ENCODE results near the gene PGM5. TPM values are rescaled to one million over a fixed set of nuclear protein-coding genes. Genes with fewer than 3 reads are reported as not detected.
"Not testable (repeated sequence)": the region's sequence is repeated elsewhere in the genome, so short reads cannot be mapped to it uniquely, and the experiment has no call there.

Gene PGM5
- 10 to 100 TPM in 1 of 2 donors, 1 to 10 TPM in 1; 6.1 to 56.8 TPM for total RNA-seq
- long read RNA-seq, partial matches to known transcripts: 0 of 1 reads
- long read RNA-seq, other reads (novel, unspliced or antisense): 0 of 1 reads

DNA sequence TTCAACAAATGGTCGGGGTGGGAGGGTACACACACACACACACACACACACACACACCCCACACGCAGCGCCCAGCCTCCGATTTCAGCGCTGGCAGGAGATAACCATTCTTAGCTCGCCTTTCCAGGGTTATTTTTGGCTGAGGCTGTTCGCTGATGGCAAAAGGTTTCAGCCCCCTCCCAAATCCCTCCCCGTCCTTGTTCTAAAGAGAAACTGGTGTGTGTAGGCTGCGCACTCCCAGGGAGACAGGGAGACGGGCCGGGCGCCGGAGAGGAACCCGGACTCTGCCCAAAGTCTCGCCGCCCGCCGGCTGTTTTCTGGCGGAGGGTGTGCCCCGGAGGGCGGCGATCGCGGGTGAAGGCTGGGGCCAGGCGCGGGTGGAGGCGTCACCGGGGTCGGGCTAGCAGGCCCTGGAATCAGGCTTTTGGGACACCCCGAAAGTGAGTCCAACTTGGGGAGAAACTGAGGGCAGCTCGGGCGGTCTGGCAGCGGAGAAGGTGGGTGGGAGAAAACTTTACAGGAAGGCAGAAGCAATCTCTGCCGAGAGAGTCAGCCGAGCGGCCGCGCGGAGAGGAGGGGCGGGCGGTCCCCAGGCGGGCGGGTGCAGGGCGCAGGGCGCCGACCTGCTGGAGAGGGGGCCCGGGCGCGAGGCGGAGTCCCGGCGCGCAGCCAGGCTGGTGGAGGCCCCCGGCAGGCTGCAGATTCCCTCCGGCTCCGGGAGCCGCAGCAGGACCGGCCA is at the start of gene PGM5:
Gene PGM5, plus strand, starts transcription at position 232 of the 739 bp plus-strand sequence. CDS start 517 bp downstream, outside the sequence.
- intact Hi-C loops (cut with DNase I, micrococcal nuclease): not testable (repeated sequence)
- ATAC-seq: peak; percentile 87
- peak; percentile 27 to 46 for DNase-seq

DNA sequence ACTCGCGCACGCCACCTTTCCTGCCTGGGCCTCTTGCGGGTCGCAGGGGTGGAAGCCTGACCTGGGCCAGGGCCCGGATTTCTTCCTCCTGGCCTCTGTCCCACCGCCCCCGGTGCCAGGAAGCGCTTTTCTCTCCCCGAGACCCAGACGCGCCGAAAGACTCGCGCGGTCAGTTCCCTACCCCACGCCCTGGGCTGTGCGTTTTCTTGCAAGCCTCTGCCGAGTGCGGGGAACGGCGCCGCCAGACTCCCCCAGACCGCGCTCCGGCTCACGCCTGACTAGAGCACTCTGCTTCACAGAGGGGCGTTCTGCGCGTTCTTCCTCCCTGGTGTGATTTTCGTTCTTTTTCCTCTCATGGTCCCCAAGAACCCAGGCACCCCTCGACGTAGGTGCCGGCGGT is 49.3 kb upstream of the PGM5 start:
- ATAC-seq: peak; percentile 29
- intact Hi-C loops (cut with DNase I, micrococcal nuclease); DNase-seq: not testable (repeated sequence)

DNA sequence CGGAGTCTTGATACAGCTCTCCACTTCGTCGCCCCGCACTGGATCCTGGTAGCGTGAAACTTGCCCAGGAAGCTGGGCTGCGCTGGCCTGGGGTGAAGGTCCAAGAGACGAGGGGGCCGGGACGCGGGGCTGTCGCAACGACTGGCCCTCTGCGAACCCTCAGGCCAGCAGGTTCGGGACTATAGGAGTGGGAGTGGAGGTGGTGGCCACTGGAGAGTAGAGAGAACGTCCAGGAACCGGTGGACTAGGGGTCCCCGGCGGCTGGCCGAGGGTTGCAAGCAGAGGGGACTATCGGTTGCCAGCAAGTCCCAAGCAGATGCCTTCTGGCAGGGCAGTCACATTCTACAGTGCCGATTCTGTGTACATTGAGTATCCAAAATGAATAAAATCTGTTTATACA is 48.8 kb upstream of the PGM5 start:
- DNase-seq: not testable (repeated sequence)
- peak; percentile 34 for ATAC-seq

DNA sequence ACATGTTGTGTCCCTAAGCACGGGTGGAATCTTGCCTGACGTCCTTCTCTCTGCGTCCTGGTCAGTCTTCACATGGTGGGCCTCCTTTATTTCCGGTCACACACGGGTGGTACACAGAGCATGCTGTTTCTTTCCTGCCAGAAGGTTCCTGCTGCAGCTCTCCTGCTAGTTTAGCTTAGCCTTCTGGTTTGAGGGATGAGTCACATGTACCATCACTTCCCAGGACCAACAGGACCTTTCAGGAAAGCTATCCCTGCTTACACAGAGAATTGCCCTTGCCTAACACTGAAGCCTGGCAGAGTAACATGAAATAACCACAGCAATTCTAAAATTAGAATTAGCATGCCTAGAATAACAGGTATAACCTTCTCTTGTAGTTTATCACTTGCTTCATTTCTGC is 45.2 kb upstream of the PGM5 start:
- DNase-seq; ATAC-seq; intact Hi-C loops (cut with DNase I, micrococcal nuclease): not testable (repeated sequence)

More for the DNA sequence above, 48.8 kb upstream of the PGM5 start:
- intact Hi-C loops (cut with DNase I, micrococcal nuclease): not testable (repeated sequence)

DNA sequence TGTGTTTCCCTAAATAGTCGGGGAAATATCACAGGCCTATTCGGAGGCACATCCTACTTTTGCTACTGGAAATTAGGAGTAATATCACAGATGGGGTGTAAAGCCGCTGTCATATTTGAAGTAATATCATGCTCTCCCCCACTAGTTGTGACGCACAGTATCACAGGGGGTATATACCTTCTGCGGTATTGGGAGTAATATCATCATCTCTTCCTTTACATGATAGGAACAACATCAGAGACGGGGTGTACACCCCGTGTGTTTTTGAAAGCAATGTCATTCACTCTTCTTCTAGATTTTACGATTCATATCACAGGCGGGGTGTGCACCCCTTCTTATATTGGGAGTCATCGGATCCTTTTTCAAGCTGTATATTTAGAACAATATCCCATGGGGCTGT is 38.2 kb upstream of the PGM5 start:
- DNase-seq; ATAC-seq; intact Hi-C loops (cut with DNase I, micrococcal nuclease): not testable (repeated sequence)

DNA sequence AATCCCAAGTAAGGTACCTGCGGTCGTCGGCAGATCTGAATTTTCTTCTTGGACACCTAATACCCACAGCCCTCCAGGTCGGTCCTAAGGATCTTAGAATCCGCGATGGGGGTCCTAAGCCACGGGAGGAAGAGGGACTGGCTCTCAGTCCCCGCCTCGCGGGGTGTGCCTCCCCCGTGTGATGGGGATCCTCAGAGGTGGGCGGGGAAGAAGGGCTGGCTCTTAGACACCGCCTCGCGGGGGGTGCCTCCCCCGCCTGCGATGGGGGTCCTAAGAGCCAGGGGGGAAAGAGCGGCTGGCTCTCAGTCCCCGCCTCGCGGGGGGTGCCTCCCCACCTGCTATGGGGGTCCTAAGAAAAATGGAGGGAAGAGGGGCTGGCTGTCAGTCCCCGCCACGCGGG is 32.7 kb upstream of the PGM5 start:
- ATAC-seq; DNase-seq; intact Hi-C loops (cut with DNase I, micrococcal nuclease): not testable (repeated sequence)

DNA sequence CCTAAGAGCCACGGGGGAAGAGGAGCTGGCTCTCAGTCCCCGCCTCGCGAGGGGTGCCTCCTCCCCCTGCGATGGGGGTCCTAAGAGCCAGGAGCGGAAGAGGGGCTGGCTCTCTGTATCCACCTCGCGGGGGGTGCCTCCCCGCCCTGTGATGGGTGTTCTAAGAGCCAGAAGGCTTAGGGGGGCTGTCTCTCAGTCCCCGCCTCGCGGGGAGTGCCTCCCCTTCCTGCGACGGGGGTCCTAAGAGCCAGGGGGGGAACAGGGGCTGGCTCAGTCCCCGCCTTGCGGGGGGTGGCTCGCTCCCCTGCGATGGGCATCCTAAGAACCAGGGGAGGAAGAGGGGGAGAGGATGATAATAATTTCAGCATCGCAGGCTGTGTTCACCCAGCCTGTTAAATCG is 31.9 kb upstream of the PGM5 start:
- ATAC-seq; DNase-seq; intact Hi-C loops (cut with DNase I, micrococcal nuclease): not testable (repeated sequence)

DNA sequence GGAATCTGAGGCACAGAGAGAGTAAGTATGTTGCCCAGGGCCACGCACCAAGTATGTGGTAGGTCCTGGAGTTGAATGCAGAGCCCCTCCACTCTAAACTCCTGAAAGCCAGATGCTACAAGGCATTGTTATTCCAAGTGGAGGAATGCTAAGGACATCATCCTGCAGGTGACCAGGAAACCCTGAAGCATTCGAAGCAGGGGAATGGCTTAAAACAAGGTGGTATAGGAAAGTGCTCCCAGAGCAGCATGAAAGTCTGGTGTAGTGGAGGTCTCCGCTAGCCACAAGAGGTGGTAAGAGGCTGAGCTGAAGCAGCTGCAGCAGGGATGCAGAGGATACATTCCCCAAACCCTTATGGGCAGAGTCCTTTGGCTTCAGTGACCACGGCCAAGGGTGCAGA is 27.3 kb upstream of the PGM5 start:
- ATAC-seq; intact Hi-C loops (cut with DNase I, micrococcal nuclease); DNase-seq: not testable (repeated sequence)

DNA sequence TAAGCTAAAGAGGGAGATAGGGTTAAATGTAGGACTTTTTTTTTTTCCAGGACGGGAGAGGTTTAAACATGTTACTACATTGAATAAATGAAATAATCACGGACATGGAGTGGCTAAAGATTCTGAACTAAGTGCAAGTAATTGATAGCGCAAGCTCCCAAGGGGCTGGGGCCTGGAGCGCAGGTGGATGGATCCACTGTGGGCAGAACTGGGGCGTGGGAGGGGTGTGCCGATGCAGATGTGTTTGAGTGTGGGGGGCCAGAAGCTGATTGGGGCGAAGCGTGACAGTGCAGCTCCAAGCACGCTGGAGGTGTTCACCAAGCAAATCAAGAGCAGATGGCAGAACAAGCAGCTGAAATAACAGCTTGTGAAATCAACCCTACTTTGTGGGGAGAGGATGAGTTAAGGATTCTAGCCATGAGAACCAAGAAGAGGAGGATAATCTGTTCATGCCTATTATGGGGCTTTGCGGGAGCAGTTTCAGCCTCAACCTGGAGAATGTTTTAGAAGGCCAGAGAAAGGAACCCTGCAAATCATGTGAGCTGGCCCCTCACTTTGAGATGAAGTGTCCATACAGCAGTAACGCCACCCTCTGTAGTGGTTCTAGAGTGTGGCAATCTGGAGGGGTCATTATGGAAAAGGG is 25.8 kb upstream of the PGM5 start:
- DNase-seq; intact Hi-C loops (cut with DNase I, micrococcal nuclease); ATAC-seq: not testable (repeated sequence)

DNA sequence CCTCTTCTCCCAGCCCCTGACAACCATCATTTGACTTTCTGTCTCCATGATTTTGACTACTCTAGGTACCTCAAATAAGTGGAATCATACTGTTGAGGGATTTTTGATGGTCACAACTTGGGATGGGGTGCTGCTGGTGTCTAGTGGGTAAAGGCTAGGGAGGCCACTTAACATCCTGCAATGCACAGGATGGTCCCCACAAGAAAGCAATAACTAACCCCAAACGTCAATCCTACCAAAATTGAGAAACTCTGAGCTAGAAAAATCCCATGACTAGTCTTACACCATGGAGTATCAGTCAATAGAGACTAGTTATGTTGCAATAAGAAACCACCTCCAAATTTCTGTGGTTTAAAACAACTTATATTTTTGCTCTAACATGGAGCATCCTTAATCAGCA is 24.3 kb upstream of the PGM5 start:
- ATAC-seq; DNase-seq; intact Hi-C loops (cut with DNase I, micrococcal nuclease): not testable (repeated sequence)

DNA sequence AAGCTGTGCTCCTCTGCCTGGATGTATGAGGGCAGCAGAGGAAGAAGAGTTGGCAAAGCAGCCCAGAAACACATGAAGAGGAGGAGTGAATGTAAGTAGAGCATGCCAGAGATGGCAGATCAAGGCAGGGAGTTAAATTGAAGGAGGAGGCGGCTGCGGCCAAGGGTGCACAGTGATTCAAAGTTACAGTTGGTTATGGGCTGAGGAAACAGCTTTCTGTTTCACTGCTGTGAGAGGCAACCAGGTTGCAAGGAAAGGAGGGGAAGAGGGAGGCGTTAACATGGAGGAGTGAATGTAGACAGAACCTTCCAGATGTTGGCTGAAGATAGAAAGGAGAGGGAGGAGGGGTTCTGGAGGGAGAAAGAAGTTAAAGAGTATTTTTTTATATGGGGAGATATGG is 20.5 kb upstream of the PGM5 start:
- DNase-seq; intact Hi-C loops (cut with DNase I, micrococcal nuclease); ATAC-seq: not testable (repeated sequence)

DNA sequence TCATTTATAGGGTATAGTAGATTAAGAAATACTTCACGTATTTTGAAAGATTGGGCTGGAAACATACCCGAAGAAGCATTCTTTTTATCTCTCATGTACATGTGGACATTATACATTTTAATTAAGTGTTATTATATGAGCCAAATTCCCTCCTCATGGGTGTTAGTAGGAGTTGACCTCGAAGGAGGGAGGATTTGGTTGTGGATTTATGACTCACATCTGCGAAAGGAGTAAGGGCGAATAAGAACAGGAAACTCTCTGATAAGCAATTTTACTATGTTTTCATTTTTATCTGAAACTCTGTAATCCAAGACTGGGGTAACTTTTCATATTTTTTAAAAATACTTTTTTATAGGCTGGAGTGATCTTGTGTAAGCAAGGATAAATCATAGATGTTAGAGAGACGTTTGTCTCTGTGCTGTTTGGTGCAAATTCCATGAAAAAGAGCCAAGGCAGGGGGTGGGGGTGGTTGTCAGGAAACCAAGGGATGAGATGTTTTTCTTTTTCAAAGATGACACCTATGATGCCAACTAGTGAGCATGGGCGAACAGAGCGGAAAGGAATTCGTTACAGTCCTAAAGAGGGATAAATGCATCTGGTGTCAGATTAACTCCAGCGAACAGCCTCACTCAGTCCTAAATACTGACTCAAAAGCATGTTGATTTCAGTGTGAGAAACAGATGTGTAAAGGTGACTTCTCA is 19.6 kb upstream of the PGM5 start:
- ATAC-seq; DNase-seq; intact Hi-C loops (cut with DNase I, micrococcal nuclease): not testable (repeated sequence)

DNA sequence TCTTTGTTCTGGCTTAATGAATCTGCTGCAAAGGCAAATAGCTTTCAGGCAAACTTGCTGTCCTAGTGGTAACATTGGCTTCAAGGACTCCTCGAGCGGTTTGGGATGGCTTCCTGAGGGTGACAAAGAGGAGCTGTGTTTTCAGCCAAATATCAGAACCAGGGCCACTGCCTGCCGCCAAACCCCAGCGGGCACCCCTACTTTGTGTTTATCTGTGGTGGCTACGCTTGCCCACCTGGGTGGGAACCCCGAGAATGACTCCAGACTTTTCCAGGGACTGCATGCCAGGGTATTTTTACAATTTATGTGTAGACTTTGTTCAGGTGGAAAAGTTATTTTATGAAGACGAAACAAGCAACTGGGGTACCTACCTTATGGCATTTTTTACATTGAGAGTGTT is 18.4 kb upstream of the PGM5 start:
- ATAC-seq; intact Hi-C loops (cut with DNase I, micrococcal nuclease); DNase-seq: not testable (repeated sequence)

DNA sequence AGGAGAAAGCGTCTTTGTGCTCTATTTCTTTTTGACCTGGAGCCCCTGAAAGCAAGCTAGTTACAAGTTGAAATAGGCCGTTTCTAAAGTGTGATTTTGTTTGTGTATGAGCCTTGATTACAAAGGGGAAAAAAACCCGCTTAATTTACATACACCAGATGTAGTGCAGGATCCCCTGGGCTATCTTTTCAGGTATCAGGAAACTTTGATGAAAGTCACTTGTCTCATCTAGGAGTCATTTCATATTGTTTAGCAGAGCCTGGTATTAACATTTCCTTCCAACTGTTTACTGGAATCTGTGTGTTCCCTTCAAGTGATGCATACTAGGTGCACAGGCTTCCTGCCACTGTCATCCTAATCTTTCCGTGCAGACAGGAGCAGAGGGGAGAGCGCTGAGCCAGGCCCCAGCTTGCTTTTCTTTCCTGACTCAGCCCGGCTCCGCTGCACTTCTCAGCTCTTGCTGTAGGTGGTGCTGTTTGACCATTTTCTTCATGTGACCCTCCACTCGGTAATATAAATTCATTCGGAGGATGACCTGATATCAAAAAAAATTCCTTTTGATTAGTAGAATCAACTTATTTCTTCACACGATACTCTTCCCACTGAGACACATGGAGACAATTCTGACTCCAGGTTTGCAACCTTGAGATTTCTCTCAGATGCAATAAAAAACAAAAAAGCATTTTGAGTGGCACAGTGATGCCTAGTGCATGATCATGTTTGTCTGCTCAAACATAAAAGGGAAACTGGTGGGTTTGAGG is 14.0 kb upstream of the PGM5 start:
- DNase-seq; intact Hi-C loops (cut with DNase I, micrococcal nuclease): not testable (repeated sequence)
- ATAC-seq: peak; percentile 82

DNA sequence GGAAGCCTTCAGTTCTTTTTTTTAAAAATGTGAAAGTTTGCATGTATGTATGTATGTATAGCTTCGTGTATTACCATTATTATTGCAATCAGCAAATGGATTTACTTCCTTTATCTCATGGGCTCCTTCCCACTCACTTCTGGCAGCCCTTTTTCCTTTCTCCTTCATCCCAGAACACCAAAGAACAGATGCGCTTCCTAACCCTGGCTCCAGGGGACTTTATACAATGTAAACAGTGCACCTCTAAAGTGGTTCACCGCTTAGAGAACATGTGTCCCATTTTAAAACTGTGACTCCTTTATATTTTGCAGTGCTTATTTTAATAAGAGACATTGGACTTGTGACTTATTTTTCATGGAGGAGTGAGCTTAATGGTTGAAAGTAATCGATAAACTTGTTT is 13.2 kb upstream of the PGM5 start:
- ATAC-seq; DNase-seq; intact Hi-C loops (cut with DNase I, micrococcal nuclease): not testable (repeated sequence)

DNA sequence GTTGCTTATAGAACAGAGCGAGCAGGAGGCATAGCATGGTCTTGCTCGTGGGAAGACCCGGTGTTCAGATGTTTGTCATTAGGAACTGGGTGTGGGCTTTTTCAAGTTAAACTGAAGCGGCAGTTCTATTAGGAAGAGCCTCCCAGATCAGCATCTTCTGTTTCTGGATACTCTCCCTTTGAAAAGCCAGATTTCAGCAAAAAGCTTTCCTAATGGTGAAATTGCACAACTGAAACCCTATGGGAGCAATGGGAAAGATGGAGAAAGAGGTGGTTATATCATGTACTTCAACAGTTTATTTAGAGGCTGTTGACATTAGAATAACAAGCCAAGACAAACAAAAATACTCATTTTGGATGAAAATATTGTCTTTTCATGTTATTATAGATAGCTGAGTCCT is 12.4 kb upstream of the PGM5 start:
- DNase-seq; intact Hi-C loops (cut with DNase I, micrococcal nuclease); ATAC-seq: not testable (repeated sequence)

DNA sequence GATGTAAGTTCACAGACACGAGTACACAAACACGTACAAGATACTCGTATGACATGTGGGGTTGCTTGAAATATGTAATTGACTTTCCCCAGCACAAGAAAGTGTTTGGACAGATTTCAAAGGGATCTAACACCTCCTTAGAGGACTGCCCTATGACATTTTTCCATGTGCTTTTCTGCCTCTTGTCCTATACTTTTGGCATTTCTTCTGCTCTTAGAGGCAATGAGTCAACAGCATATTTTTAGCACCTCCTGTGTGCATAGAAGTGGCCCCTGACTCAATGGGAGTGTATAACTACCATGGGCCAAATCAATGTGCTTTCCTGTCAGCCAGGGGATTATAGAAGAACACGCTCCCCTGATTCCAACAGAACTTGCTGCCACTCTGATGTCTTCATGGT is 4.7 kb upstream of the PGM5 start:
- intact Hi-C loops (cut with DNase I, micrococcal nuclease); ATAC-seq; DNase-seq: not testable (repeated sequence)

DNA sequence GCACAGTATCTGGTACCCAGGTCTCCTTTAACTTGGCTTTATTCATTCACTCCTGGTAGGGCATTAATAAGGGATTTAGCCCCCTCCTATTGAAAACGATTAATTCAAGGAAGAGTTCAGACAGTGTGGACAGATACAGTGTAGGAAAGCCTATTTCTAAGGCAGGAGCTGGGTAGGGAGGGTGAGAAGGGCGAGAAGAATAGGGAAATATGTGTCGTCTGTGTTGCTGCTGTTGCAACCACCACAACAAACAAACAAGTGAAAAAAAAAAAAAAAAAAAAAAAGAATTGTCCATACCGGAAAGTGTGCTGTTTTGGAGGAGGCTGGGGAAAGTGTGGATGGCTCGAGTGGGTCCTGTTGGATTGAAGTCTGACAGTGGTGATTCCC is 425 bp upstream of the PGM5 start:
- intact Hi-C loops (cut with DNase I, micrococcal nuclease); DNase-seq: not testable (repeated sequence)
- peak; percentile 17 for ATAC-seq

All from left colon (tissue), 2 donors.